ENCODE data around the gene STX11.
"Not testable (repeated sequence)": the region's sequence is repeated elsewhere in the genome, so short reads cannot be mapped to it uniquely, and the experiment has no call there.

STX11 gene

GRCh38 chr6:144149894-144150709 lies at the start of gene STX11:
STX11 (plus strand) TSS chr6:144150517; CDS start chr6:144186628, 36,111 bp downstream.
- DNase-seq: peak; percentile 86

- DNase-seq: no peak
These were observed 47.2 kb upstream of the STX11 start for GRCh38 chr6:144103026-144103563.

- DNase-seq: no peak
These were observed 45.8 kb upstream of the STX11 start for GRCh38 chr6:144104488-144104887.

GRCh38 chr6:144104898-144105487 lies 45.3 kb upstream of the STX11 start:
- DNase-seq: no peak

- DNase-seq: no peak
These were observed 44.1 kb upstream of the STX11 start for GRCh38 chr6:144106206-144106605.

- DNase-seq: no peak
These were observed 40.1 kb upstream of the STX11 start for GRCh38 chr6:144110210-144110609.

- DNase-seq: no peak
These were observed 37.0 kb upstream of the STX11 start for GRCh38 chr6:144113366-144113765.

GRCh38 chr6:144115219-144115618 lies 35.1 kb upstream of the STX11 start:
- no peak for DNase-seq

GRCh38 chr6:144119376-144119775 lies 30.9 kb upstream of the STX11 start:
- no peak for DNase-seq

GRCh38 chr6:144122861-144123260 lies 27.5 kb upstream of the STX11 start:
- no peak for DNase-seq

GRCh38 chr6:144123421-144123820 lies 26.9 kb upstream of the STX11 start:
- DNase-seq: no peak

- no peak for DNase-seq
These were observed 26.5 kb upstream of the STX11 start for GRCh38 chr6:144123836-144124235.

- no peak for DNase-seq
These were observed 23.2 kb upstream of the STX11 start for GRCh38 chr6:144127097-144127496.

GRCh38 chr6:144129469-144129868 lies 20.8 kb upstream of the STX11 start:
- DNase-seq: no peak

GRCh38 chr6:144131248-144131709 lies 19.0 kb upstream of the STX11 start:
- no peak for DNase-seq

GRCh38 chr6:144132167-144132690 lies 18.1 kb upstream of the STX11 start:
- DNase-seq: not testable (repeated sequence)

GRCh38 chr6:144133225-144133821 lies 17.0 kb upstream of the STX11 start:
- no peak for DNase-seq

GRCh38 chr6:144134176-144134575 lies 16.1 kb upstream of the STX11 start:
- no peak for DNase-seq

GRCh38 chr6:144134737-144135136 lies 15.6 kb upstream of the STX11 start:
- DNase-seq: no peak

GRCh38 chr6:144138542-144138941 lies 11.8 kb upstream of the STX11 start:
- DNase-seq: no peak

- DNase-seq: no peak
These were observed 10.5 kb upstream of the STX11 start for GRCh38 chr6:144139817-144140216.

GRCh38 chr6:144140867-144141266 lies 9.4 kb upstream of the STX11 start:
- DNase-seq: no peak

GRCh38 chr6:144141470-144141869 lies 8.8 kb upstream of the STX11 start:
- DNase-seq: no peak

Measured in activated CD4-positive, CD25-positive, alpha-beta regulatory T cell treated with anti-CD3 and anti-CD28 coated beads, Interleukin-2, amount 50 U/mL, for 72 hours (primary cell).